ENCODE measurements around the gene RUNX1. TPM values are rescaled to one million over a fixed set of nuclear protein-coding genes. Genes with fewer than 3 reads are reported as not detected.

The RUNX1 gene
- total and polyA plus RNA-seq, 10 of the 15 experiments (the other 5 are each of a cell fraction or from before 2014, with no cell fraction given) = 0.90 to 15.2 (median 4.1) TPM

DNA sequence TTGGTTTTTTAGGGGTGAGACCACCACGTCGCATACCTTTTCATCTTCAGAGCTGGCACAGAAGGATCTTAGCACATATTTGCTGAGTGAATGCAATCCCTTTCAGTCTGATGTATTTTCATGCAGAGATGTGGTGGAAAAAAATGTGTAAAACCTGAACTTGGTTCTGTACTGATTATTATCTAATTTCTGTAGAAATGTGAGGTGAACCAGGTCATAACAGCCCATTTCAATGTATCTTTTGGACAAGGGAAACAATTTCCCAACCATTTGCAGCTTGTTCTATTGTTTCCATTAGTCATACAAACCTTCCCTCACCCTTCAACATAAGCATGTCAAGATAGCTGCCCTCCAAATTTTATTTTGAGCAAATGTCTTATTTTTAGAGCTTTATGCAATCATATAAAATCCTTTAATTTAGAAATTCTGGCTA, 46.8 kb upstream of the RUNX1 start:
- no peaks in the 10 kb centered on the region for H3K27me3 ChIP-seq (replicated peaks in 1 of 2; ENCODE audit: control insufficient read depth in 2 of 2, insufficient read depth in 2 of 2, low read length in 1 of 2)
- no peak overlapping the region for H3K4me3 ChIP-seq
- H3K9me3 ChIP-seq (replicated peaks; ENCODE audit: control insufficient read depth, insufficient read depth, low read length) = no peaks in the 10 kb centered on the region
- ChIA-PET RAD21 (ENCODE audit: unreplicated experiment) (no interaction called here), POLR2A (no interaction called here), SMC1A (ENCODE audit: uncharacterized antibody, unreplicated experiment) (interaction anchor here (0.6 kb wide), 1 partner anchor 14 kb away, joined by 3 read pairs; no protein-coding TSS in a partner anchor), CTCF (interaction anchor here (0.8 kb wide), 1 partner anchor 9 kb away, joined by 3 read pairs; no protein-coding TSS in a partner anchor)
- H3K4me1 ChIP-seq (ENCODE audit: control insufficient read depth, insufficient read depth, low read length) = no peaks in the 10 kb centered on the region
- DNase-seq (ENCODE audit: low read depth, low spot score) (no peak), ATAC-seq (no peak), FAIRE-seq (no peak)
- 71% methylated on average over 2 of the region's 2 CpGs for WGBS (ENCODE audit: insufficient coverage, insufficient replicate concordance, low lambda C conversion rate, missing lambda C conversion rate)
- TF ChIP-seq JUND (IDR thresholded peaks at IDR 0.05; ENCODE audit: low read depth, low read length) (no peak), NFXL1 (IDR thresholded peaks at IDR 0.05; ENCODE audit: borderline replicate concordance) (no peak), SUPT20H (IDR thresholded peaks at IDR 0.05; ENCODE audit: borderline replicate concordance, control insufficient read depth, low read depth, low read length) (no peak), ETV6 (conservative IDR thresholded peaks at IDR 0.05 in 1 of 2, IDR thresholded peaks at IDR 0.05 in 1 of 2; ENCODE audit: borderline replicate concordance in 1 of 2, low read depth in 1 of 2) (no peak), SUZ12 (IDR thresholded peaks at IDR 0.05; ENCODE audit: unreplicated experiment) (no peak)
- TF ChIP-seq, protein P1, sequence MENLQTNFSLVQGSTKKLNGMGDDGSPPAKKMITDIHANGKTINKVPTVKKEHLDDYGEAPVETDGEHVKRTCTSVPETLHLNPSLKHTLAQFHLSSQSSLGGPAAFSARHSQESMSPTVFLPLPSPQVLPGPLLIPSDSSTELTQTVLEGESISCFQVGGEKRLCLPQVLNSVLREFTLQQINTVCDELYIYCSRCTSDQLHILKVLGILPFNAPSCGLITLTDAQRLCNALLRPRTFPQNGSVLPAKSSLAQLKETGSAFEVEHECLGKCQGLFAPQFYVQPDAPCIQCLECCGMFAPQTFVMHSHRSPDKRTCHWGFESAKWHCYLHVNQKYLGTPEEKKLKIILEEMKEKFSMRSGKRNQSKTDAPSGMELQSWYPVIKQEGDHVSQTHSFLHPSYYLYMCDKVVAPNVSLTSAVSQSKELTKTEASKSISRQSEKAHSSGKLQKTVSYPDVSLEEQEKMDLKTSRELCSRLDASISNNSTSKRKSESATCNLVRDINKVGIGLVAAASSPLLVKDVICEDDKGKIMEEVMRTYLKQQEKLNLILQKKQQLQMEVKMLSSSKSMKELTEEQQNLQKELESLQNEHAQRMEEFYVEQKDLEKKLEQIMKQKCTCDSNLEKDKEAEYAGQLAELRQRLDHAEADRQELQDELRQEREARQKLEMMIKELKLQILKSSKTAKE (IDR thresholded peaks at IDR 0.05; ENCODE audit: low read depth, poor library complexity, severe bottlenecking) = no peak
- TF ChIP-seq, protein P2, sequence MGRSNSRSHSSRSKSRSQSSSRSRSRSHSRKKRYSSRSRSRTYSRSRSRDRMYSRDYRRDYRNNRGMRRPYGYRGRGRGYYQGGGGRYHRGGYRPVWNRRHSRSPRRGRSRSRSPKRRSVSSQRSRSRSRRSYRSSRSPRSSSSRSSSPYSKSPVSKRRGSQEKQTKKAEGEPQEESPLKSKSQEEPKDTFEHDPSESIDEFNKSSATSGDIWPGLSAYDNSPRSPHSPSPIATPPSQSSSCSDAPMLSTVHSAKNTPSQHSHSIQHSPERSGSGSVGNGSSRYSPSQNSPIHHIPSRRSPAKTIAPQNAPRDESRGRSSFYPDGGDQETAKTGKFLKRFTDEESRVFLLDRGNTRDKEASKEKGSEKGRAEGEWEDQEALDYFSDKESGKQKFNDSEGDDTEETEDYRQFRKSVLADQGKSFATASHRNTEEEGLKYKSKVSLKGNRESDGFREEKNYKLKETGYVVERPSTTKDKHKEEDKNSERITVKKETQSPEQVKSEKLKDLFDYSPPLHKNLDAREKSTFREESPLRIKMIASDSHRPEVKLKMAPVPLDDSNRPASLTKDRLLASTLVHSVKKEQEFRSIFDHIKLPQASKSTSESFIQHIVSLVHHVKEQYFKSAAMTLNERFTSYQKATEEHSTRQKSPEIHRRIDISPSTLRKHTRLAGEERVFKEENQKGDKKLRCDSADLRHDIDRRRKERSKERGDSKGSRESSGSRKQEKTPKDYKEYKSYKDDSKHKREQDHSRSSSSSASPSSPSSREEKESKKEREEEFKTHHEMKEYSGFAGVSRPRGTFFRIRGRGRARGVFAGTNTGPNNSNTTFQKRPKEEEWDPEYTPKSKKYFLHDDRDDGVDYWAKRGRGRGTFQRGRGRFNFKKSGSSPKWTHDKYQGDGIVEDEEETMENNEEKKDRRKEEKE (IDR thresholded peaks at IDR 0.05) = no peak
- TF ChIP-seq, protein P3, sequence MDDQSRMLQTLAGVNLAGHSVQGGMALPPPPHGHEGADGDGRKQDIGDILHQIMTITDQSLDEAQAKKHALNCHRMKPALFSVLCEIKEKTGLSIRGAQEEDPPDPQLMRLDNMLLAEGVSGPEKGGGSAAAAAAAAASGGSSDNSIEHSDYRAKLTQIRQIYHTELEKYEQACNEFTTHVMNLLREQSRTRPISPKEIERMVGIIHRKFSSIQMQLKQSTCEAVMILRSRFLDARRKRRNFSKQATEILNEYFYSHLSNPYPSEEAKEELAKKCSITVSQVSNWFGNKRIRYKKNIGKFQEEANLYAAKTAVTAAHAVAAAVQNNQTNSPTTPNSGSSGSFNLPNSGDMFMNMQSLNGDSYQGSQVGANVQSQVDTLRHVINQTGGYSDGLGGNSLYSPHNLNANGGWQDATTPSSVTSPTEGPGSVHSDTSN (IDR thresholded peaks at IDR 0.05; ENCODE audit: insufficient replicate concordance, low read depth, low read length) = no peak
- TF ChIP-seq, protein P4, sequence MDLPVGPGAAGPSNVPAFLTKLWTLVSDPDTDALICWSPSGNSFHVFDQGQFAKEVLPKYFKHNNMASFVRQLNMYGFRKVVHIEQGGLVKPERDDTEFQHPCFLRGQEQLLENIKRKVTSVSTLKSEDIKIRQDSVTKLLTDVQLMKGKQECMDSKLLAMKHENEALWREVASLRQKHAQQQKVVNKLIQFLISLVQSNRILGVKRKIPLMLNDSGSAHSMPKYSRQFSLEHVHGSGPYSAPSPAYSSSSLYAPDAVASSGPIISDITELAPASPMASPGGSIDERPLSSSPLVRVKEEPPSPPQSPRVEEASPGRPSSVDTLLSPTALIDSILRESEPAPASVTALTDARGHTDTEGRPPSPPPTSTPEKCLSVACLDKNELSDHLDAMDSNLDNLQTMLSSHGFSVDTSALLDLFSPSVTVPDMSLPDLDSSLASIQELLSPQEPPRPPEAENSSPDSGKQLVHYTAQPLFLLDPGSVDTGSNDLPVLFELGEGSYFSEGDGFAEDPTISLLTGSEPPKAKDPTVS (IDR thresholded peaks at IDR 0.05; ENCODE audit: low read depth, low read length) = no peak
- TF ChIP-seq, protein P5, sequence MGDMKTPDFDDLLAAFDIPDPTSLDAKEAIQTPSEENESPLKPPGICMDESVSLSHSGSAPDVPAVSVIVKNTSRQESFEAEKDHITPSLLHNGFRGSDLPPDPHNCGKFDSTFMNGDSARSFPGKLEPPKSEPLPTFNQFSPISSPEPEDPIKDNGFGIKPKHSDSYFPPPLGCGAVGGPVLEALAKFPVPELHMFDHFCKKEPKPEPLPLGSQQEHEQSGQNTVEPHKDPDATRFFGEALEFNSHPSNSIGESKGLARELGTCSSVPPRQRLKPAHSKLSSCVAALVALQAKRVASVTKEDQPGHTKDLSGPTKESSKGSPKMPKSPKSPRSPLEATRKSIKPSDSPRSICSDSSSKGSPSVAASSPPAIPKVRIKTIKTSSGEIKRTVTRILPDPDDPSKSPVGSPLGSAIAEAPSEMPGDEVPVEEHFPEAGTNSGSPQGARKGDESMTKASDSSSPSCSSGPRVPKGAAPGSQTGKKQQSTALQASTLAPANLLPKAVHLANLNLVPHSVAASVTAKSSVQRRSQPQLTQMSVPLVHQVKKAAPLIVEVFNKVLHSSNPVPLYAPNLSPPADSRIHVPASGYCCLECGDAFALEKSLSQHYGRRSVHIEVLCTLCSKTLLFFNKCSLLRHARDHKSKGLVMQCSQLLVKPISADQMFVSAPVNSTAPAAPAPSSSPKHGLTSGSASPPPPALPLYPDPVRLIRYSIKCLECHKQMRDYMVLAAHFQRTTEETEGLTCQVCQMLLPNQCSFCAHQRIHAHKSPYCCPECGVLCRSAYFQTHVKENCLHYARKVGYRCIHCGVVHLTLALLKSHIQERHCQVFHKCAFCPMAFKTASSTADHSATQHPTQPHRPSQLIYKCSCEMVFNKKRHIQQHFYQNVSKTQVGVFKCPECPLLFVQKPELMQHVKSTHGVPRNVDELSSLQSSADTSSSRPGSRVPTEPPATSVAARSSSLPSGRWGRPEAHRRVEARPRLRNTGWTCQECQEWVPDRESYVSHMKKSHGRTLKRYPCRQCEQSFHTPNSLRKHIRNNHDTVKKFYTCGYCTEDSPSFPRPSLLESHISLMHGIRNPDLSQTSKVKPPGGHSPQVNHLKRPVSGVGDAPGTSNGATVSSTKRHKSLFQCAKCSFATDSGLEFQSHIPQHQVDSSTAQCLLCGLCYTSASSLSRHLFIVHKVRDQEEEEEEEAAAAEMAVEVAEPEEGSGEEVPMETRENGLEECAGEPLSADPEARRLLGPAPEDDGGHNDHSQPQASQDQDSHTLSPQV (IDR thresholded peaks at IDR 0.05) = no peak
- no TSS peak for BruUV-seq (replicated peaks)
- H3K79me2 ChIP-seq (ENCODE audit: control insufficient read depth, insufficient read depth, low read length) = no peaks in the 10 kb centered on the region
- H4K20me1 ChIP-seq (ENCODE audit: control insufficient read depth, insufficient read depth) = no peaks in the 10 kb centered on the region
- no peak overlapping the region for H2AFZ ChIP-seq (ENCODE audit: control insufficient read depth, low read depth, low read length)
- H3K4me2 ChIP-seq (ENCODE audit: control insufficient read depth, insufficient read depth) = no peak overlapping the region
- intact Hi-C loops (cut with micrococcal nuclease; ENCODE audit: unreplicated experiment) (no loop called here), in situ Hi-C loops (cut with MboI) (no loop called here)
- no peaks in the 10 kb centered on the region for H3K36me3 ChIP-seq (ENCODE audit: control insufficient read depth in 2 of 2, insufficient read depth in 2 of 2, low read length in 1 of 2)
- no peak overlapping the region for H3K27ac ChIP-seq (ENCODE audit: control insufficient read depth, insufficient read depth)
- no peak overlapping the region for H3K9ac ChIP-seq (ENCODE audit: control insufficient read depth, insufficient read depth, low read length)

Measured in GM12878 (cell line).